ENCODE results near the gene ALG14.
"Not testable (repeated sequence)": the region's sequence is repeated elsewhere in the genome, so short reads cannot be mapped to it uniquely, and the experiment has no call there.

Gene ALG14

DNA sequence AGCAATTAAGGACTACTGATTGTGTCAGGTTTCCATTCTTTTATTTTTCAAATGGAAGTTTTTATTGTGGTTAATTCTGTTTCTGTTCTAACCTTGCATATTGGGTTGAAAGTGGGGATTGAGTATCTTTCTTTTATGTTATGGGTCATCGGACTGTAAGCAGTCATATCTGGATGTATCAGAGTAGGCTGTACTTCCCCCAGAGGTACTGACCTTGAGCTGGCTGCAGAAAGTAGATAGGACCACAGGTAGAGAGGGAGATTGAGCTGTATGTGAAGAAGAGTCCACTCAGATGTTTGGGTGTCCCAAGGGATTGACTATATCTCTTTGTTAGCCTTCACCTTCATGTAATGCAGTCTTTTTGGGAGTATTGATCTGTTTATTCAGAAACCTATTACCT is 20.5 kb upstream of the ALG14 start:
- Mint-ChIP-seq H3K4me3 (no peak overlapping the region), H3K27me3 (ENCODE audit: low read depth) (peaks cover 3% of the 10 kb centered on the region), H3K9me3 (peaks cover 9% of the 10 kb centered on the region), H3K36me3 (ENCODE audit: low read depth) (no peaks in the 10 kb centered on the region), H3K27ac (no peak overlapping the region), H3K4me1 (no peaks in the 10 kb centered on the region)
- TF ChIP-seq, protein P1, sequence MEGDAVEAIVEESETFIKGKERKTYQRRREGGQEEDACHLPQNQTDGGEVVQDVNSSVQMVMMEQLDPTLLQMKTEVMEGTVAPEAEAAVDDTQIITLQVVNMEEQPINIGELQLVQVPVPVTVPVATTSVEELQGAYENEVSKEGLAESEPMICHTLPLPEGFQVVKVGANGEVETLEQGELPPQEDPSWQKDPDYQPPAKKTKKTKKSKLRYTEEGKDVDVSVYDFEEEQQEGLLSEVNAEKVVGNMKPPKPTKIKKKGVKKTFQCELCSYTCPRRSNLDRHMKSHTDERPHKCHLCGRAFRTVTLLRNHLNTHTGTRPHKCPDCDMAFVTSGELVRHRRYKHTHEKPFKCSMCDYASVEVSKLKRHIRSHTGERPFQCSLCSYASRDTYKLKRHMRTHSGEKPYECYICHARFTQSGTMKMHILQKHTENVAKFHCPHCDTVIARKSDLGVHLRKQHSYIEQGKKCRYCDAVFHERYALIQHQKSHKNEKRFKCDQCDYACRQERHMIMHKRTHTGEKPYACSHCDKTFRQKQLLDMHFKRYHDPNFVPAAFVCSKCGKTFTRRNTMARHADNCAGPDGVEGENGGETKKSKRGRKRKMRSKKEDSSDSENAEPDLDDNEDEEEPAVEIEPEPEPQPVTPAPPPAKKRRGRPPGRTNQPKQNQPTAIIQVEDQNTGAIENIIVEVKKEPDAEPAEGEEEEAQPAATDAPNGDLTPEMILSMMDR (IDR thresholded peaks at IDR 0.05; ENCODE audit: unreplicated experiment in 3 of 3) = no peak

DNA sequence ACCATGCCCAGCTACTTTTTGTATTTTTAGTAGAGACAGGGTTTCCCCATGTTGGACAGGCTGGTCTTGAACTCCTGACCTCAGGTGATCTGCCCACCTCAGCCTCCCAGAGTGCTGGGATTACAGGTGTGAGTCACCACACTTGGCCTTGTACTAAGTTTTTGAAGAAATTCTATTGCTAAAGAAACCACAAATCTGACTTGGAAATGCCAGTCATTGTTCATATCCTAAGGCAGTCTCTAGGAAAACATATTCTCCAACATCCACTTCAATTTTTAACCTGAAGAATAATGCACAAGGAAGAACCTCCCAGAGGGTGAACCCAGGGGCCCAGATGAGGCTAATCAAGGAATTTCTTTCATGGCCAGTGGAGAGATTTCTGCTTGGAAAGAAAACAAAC is 20.1 kb upstream of the ALG14 start:
- H3K36me3 Mint-ChIP-seq (ENCODE audit: low read depth); H3K4me3 Mint-ChIP-seq; H3K4me1 Mint-ChIP-seq; H3K27me3 Mint-ChIP-seq (ENCODE audit: low read depth); H3K9me3 Mint-ChIP-seq; H3K27ac Mint-ChIP-seq: not testable (repeated sequence)

DNA sequence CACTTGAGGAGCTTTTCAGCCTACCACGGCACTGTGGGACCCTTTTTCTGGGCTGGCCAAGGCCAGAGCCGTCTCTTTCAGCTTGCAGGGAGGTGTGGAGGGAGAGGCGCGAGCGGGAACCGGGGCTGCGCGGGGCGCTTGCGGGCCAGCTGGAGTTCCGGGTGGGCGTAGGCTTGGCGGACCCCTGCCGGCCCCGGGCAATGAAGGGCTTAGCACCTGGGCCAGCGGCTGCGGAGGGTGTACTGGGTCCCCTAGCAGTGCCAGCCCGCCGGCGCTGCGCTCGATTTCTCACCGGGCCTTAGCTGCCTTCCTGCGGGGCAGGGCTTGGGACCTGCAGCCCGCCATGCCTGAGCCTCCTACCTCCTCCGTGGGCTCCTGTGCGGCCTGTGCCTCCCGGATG is 18.5 kb upstream of the ALG14 start:
- H3K36me3 Mint-ChIP-seq (ENCODE audit: low read depth); H3K9me3 Mint-ChIP-seq; H3K27ac Mint-ChIP-seq; H3K4me3 Mint-ChIP-seq; H3K27me3 Mint-ChIP-seq (ENCODE audit: low read depth); H3K4me1 Mint-ChIP-seq: not testable (repeated sequence)

DNA sequence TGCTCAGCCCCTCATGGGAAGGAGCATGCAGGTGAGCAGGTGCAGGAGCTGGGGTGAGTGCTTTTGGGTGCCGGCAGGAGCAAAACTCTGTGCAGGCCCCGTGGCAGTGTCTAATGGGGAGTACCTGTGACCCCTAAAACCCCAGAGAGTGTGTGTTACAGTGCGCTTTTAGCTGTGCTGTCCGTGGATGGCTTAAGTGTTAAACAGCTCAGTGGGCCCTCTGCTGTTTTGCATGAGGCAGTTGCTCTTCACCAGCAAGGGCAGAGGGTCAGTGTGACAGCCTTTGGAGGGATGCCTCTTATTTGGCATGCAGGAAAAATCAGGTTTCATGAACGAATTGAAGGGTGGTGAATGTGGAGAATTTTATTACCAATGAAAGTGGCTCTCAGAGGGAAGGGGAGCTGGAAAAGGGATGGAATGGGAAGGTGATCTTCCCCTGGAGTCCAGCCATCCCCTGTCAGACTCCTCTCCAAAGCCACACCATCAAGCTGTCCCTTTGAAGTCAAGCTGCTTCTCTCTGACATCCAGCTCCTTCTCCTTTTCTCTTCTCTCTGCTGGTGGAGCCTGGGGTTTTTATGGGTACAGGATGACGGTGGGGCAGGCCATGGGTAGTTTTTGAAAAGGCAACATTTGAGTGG is 17.0 kb upstream of the ALG14 start:
- peaks cover 7% of the 10 kb centered on the region for H3K4me1 Mint-ChIP-seq
- no peaks in the 10 kb centered on the region for H3K36me3 Mint-ChIP-seq (ENCODE audit: low read depth)
- peaks cover 9% of the 10 kb centered on the region for H3K9me3 Mint-ChIP-seq
- TF ChIP-seq, protein P1 (IDR thresholded peaks at IDR 0.05; ENCODE audit: unreplicated experiment in 3 of 3) = no peak
- no peak overlapping the region for H3K4me3 Mint-ChIP-seq
- no peak overlapping the region for H3K27ac Mint-ChIP-seq
- H3K27me3 Mint-ChIP-seq (ENCODE audit: low read depth) = peaks cover 3% of the 10 kb centered on the region

DNA sequence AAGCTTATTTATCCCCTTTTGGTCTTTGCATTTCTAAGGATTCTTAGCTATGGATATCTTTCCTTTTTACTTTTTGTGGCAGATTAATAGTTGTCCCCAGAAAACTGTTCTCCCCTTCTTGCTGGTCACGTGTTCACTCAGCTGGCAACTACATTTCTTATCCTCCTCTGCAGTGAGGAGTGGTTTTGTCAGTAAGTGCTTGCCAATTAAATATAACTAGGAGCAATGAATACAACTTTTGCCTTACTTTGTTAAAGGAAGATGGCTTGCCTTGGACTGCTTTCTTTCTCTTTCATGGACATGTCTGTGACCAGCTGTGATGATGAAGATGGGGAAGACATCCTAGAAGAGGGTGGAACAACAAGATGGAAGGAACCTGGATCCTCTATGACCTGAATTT is 15.6 kb upstream of the ALG14 start:
- Mint-ChIP-seq H3K4me1 (peaks cover 7% of the 10 kb centered on the region), H3K36me3 (ENCODE audit: low read depth) (no peaks in the 10 kb centered on the region), H3K27ac (no peak overlapping the region), H3K4me3 (no peak overlapping the region), H3K9me3 (peaks cover 9% of the 10 kb centered on the region), H3K27me3 (ENCODE audit: low read depth) (peaks cover 3% of the 10 kb centered on the region)
- TF ChIP-seq, protein P1 (IDR thresholded peaks at IDR 0.05; ENCODE audit: unreplicated experiment in 3 of 3) = no peak

DNA sequence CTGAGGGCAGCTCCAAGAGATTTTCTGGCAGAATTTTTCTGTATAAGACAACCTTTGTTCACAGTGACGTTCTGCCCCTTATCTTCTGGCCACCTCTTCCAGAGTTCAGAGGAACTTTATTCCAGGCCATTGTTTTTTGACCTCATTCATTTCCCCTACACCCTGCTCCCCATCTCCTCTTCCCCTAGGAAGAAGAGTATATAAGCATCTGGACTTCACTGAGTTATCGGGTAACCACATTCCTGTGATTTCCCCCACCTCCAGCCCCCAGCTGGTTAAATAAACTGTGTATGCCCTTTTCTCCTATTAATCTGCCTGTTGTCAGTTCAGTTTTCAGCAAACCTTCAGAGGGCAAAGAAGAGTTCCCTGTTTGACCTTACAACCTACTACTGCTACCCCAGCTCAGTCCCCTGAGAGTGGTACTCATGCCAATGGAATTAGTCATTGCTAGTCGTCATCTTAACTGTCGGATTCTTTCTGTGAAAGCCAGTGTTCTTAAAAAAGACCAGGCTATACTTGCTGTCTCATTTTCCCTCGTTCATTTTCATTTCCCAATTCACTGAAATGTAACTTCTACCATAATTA is 14.3 kb upstream of the ALG14 start:
- Mint-ChIP-seq H3K9me3 (peaks cover 9% of the 10 kb centered on the region), H3K27ac (peak overlapping the region; percentile 19 to 52 (median 49)), H3K4me1 (peaks cover 7% of the 10 kb centered on the region), H3K36me3 (ENCODE audit: low read depth) (no peaks in the 10 kb centered on the region), H3K4me3 (no peak overlapping the region), H3K27me3 (ENCODE audit: low read depth) (peaks cover 3% of the 10 kb centered on the region)
- TF ChIP-seq, protein P1 (IDR thresholded peaks at IDR 0.05; ENCODE audit: unreplicated experiment in 3 of 3) = no peak

DNA sequence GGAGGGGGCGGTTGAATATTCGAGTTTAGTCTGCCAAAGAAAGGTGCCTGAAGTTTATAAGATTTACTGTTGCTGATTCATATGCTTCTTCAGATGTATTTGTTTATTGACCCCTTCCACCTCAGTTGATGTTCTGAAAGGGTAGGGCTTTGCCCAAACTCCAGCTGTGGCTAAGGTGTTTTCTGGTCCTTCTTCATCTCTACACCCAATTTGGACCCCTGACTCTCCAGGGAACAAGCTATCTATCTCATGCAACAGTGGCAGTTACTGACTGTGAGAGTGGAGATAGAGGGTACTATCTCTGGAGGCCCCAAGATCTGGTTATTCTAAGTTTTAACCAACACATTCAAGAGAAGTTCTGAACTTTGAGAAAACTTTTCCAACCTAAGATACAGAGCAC is 12.6 kb upstream of the ALG14 start:
- Mint-ChIP-seq H3K27me3 (ENCODE audit: low read depth) (peaks cover 3% of the 10 kb centered on the region), H3K4me3 (no peak overlapping the region), H3K4me1 (peaks cover 7% of the 10 kb centered on the region), H3K36me3 (ENCODE audit: low read depth) (no peaks in the 10 kb centered on the region), H3K9me3 (peaks cover 4% of the 10 kb centered on the region), H3K27ac (no peak overlapping the region)
- TF ChIP-seq, protein P1 (IDR thresholded peaks at IDR 0.05; ENCODE audit: unreplicated experiment in 3 of 3) = no peak
